HepG2 (cell line): Measurements from ENCODE around the gene C18orf63. TPM values are rescaled to one million over a fixed set of nuclear protein-coding genes. Genes with fewer than 3 reads are reported as not detected.

Source experiments
- CAMTA2 ChIP-seq: sonication (generic); formaldehyde crosslinking; IDR thresholded peaks from 2 replicates; pipeline ENCODE4 v1.4.0; 2020; ENCODE audit warnings: mild to moderate bottlenecking, missing genetic modification reagents, borderline replicate concordance
- CBFB ChIP-seq: sonication (generic); formaldehyde crosslinking; IDR thresholded peaks from 2 replicates; pipeline ENCODE4 v1.4.0; 2020; ENCODE audit warnings: missing genetic modification reagents
- CREM ChIP-seq, 2 experiments: sonication (generic) in 1 of 2; formaldehyde crosslinking in 1 of 2; IDR thresholded peaks; 2 replicates each; pipeline versions ENCODE4 v1.4.0 to v1.6.1; 2016 to 2020; ENCODE audit warnings: antibody characterized with exemption in 1 of 2, mild to moderate bottlenecking in 1 of 2, missing genetic modification reagents in 1 of 2
- HMG20A ChIP-seq: IDR thresholded peaks from 2 replicates; pipeline ENCODE4 v1.6.1; 2016; ENCODE audit warnings: borderline replicate concordance
- NCOA2 ChIP-seq: sonication (generic); formaldehyde crosslinking; IDR thresholded peaks from 2 replicates; pipeline ENCODE4 v1.8.0; 2022; ENCODE audit warnings: inconsistent platforms
- PBX2 ChIP-seq: IDR thresholded peaks from 2 replicates; pipeline ENCODE4 v1.6.1; 2016; ENCODE audit warnings: control low read depth
- PHF20 ChIP-seq: sonication (generic); formaldehyde crosslinking; IDR thresholded peaks from 2 replicates; pipeline ENCODE4 v1.5.0; 2020; ENCODE audit warnings: mild to moderate bottlenecking, missing genetic modification reagents
- RELA ChIP-seq: sonication (generic); formaldehyde crosslinking; IDR thresholded peaks from 2 replicates; pipeline ENCODE4 v1.4.0; 2020; ENCODE audit warnings: missing genetic modification reagents
- SALL1 ChIP-seq: sonication (generic); formaldehyde crosslinking; IDR thresholded peaks from 2 replicates; pipeline ENCODE4 v1.8.0; 2022; ENCODE audit warnings: mild to moderate bottlenecking, missing genetic modification reagents
- U2AF2 ChIP-seq: fragments of 200-400 bp; formaldehyde crosslinking; IDR thresholded peaks from 2 replicates; pipeline ENCODE4 v1.6.1; 2017; ENCODE audit warnings: low read depth, mild to moderate bottlenecking, low read length
- ZFP82 ChIP-seq: sonication (generic); formaldehyde crosslinking; IDR thresholded peaks from 2 replicates; pipeline ENCODE4 v1.5.1; 2020; ENCODE audit warnings: mild to moderate bottlenecking, missing genetic modification reagents, borderline replicate concordance
- ZGPAT ChIP-seq: IDR thresholded peaks from 2 replicates; pipeline ENCODE4 v1.6.1; 2016; ENCODE audit warnings: mild to moderate bottlenecking
- ZKSCAN1 ChIP-seq: fragments of 150-350 bp; IDR thresholded peaks from 2 replicates; pipeline ENCODE4 v1.6.1; 2014; ENCODE audit warnings: low read length
- ZMAT3 ChIP-seq: sonication (generic); formaldehyde crosslinking; conservative IDR thresholded peaks from 2 replicates; pipeline ENCODE4 v1.7.0; 2021; ENCODE audit warnings: missing genetic modification reagents
- ZNF143 ChIP-seq: sonication (generic); formaldehyde crosslinking; IDR thresholded peaks from 2 replicates; pipeline ENCODE4 v1.4.0; 2020; ENCODE audit warnings: missing genetic modification reagents
- ZNF563 ChIP-seq: sonication (generic); formaldehyde crosslinking; IDR thresholded peaks from 2 replicates; pipeline ENCODE4 v1.8.0; 2022; ENCODE audit warnings: mild to moderate bottlenecking, moderate library complexity, missing genetic modification reagents
- ZNF609 ChIP-seq: sonication (generic); formaldehyde crosslinking; IDR thresholded peaks from 2 replicates; pipeline ENCODE4 v1.4.0; 2020; ENCODE audit warnings: mild to moderate bottlenecking, missing genetic modification reagents, borderline replicate concordance
- ZNF670 ChIP-seq: sonication (generic); formaldehyde crosslinking; IDR thresholded peaks from 2 replicates; pipeline ENCODE4 v1.8.0; 2022; ENCODE audit warnings: mild to moderate bottlenecking, missing genetic modification reagents, borderline replicate concordance
- ZNF703 ChIP-seq: sonication (generic); formaldehyde crosslinking; IDR thresholded peaks from 2 replicates; pipeline ENCODE4 v1.5.1; 2020; ENCODE audit warnings: missing genetic modification reagents, mild to moderate bottlenecking, moderate library complexity, borderline replicate concordance
- ZNF780A ChIP-seq: sonication (generic); formaldehyde crosslinking; IDR thresholded peaks from 2 replicates; pipeline ENCODE4 v1.8.0; 2022; ENCODE audit warnings: mild to moderate bottlenecking, missing genetic modification reagents, moderate library complexity
- ZNF781 ChIP-seq: sonication (generic); formaldehyde crosslinking; IDR thresholded peaks from 2 replicates; pipeline ENCODE4 v1.5.1; 2020; ENCODE audit warnings: borderline replicate concordance, mild to moderate bottlenecking, missing genetic modification reagents; ENCODE audit errors: not compliant biosample characterization
- ZNF878 ChIP-seq: sonication (generic); formaldehyde crosslinking; IDR thresholded peaks from 2 replicates; pipeline ENCODE4 v1.8.1; 2023; ENCODE audit warnings: mild to moderate bottlenecking, missing genetic modification reagents, moderate library complexity
- polyA plus RNA-seq, 8 experiments: library from polyadenylated mRNA; depleted of rRNA in 3 of 8; stranded (reverse) in 7 of 8; unstranded in 1 of 8; fragments of >200 nt; fragmentation: Illumina TruSeq in 4 of 8; extraction: Trizol in 4 of 8; gene quantifications; 2 replicates each; pipeline versions ENCODE4 v1.2.1 to v1.2.3, GENCODE V29; 2011 to 2016; ENCODE audit warnings: low read depth in 4 of 8, missing spikeins in 1 of 8, mixed read lengths in 1 of 8; ENCODE audit not compliant: insufficient read depth in 1 of 8
- total RNA-seq, 5 experiments: library from RNA; depleted of rRNA; stranded (reverse); fragments of >200 nt; fragmentation: Illumina TruSeq; extraction: Trizol; gene quantifications; 2 replicates each; pipeline ENCODE4 v1.2.3, GENCODE V29; 2016; ENCODE audit warnings: low read depth in 1 of 5

The C18orf63 gene
- total and polyA plus RNA-seq, 2 of the 13 experiments (the other 11 are each of a cell fraction or from before 2014, with no cell fraction given): 0.01 TPM; not detected in 1

- TF ChIP-seq ZKSCAN1 (peak; percentile 63; the same call in 1 of the 2 replicates), PBX2 (CRISPR knock-in tag) (no peak), ZMAT3 (CRISPR knock-in tag) (no peak), CBFB (CRISPR knock-in tag) (no peak), ZNF609 (CRISPR knock-in tag) (no peak), HMG20A (CRISPR knock-in tag) (peak; percentile 58; the same call in 1 of the 2 replicates), ZNF670 (CRISPR knock-in tag) (0 out of 2 replicates have a peak, but pooled peaks have one; percentile 28), U2AF2 (no peak), ZNF780A (CRISPR knock-in tag) (no peak), ZNF878 (CRISPR knock-in tag) (no peak), ZGPAT (peak; percentile 67), ZNF703 (CRISPR knock-in tag) (no peak), ZNF781 (CRISPR knock-in tag) (no peak), ZFP82 (CRISPR knock-in tag) (no peak), NCOA2 (CRISPR knock-in tag) (peak; percentile 80), SALL1 (peak; percentile 81), ZNF563 (no peak), PHF20 (no peak), CREM (IDR thresholded peaks at IDR 0.05) (0 out of 2 replicates have a peak, but pooled peaks have one; percentile 25), CREM (CRISPR knock-in tag; IDR thresholded peaks at IDR 0.05) (no peak), RELA (CRISPR knock-in tag) (no peak), ZNF143 (CRISPR knock-in tag) (0 out of 2 replicates have a peak, but pooled peaks have one; percentile 21), CAMTA2 (CRISPR knock-in tag) (no peak)
Measured at GRCh38 chr18:74316257-74317170, 875 bp downstream of the C18orf63 start (continued).
